GM19438 (cell line): ENCODE measurements around the gene AIFM1.

ENCODE experiments used
- ATAC-seq: cut with Tn5 transposase; IDR thresholded peaks from one replicate; pipeline ENCODE4 v1.9.1; 2021; ENCODE audit warnings: low read depth; ENCODE audit not compliant: unreplicated experiment

AIFM1 gene

DNA sequence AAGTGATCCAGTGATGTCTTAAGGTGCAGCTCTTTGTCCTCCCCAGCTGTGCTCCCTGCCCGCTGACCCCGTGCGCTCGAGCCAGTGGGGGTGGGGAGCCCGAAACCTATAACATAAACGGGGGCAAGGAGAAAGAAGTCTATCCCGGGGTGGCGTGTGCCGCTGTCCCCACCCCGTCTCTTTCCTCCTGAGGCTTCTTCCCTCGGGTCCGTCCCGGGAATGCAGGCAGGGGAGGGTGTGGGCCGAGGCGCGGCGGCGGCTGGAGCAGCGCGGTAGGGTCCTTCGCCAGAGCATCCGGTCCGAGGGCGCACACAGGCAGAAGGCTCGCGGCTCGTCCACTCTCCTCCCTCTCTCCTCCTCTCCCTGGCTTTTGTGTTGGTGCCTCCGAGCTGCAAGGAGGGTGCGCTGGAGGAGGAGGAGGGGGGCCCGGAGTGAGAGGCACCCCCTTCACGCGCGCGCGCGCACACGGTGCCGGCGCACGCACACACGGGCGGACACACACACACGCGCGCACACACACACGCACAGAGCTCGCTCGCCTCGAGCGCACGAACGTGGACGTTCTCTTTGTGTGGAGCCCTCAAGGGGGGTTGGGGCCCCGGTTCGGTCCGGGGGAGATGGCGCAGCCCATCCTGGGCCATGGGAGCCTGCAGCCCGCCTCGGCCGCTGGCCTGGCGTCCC, 5.9 kb upstream of the AIFM1 start, which contains the start of gene RAB33A:
Gene RAB33A, plus strand, starts transcription at position 517 of the 681 bp plus-strand sequence. Its CDS starts 101 bp downstream, at position 618.
- ATAC-seq: peak; percentile 1

DNA sequence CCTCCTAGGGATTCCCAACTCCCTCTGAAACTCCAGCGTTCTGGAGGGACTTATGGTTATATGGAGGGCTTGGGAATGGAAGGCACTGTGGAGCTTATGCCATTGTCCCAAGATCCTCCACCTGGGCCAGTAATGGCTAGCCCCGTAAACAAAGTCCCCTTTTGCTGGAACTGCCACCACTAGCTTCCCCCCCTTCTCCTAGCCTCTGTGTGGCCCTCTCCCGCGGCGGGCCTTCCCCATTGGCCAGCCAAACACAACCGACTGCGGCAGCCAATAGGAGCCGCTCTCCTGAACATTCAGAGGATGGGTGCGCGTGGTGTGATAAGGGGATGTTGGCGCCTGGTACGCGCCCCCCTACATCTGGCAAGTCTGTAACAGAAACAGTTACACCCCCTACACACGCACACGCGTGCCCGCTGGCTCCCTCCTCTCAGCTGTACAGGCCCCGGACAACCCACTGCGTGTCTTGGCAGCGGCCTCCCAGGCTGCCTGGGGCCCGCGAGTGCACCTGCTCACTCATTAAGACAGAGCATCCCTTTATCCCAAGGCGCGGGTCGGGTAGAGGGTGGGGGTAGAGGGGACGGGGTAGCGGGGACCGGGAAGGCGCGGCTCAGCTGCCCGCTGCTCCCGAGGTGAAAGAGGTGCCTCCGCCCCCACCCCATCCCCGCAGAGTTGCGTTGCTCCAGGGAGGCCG, 5.3 kb upstream of the AIFM1 start:
- peak; percentile 64 for ATAC-seq

DNA sequence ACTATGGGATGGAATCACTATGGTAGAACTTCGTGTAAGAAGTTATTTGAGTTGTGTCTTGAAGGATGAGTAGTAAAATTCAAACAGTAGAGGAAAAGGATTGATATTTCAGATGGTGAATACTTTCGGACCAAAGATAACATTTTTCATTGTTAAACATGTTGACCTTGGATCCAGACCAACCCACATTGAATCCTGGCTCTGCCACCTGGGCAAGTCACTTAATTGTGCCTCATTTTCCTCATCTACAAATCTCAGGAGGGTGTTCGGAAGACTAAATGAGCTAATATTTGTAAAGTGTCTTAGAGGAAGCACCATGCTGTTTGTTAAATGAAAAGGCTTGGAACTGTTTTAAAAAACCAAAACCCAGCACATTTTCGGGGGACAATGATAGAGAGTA, 1.4 kb upstream of the AIFM1 start:
- no peak for ATAC-seq

DNA sequence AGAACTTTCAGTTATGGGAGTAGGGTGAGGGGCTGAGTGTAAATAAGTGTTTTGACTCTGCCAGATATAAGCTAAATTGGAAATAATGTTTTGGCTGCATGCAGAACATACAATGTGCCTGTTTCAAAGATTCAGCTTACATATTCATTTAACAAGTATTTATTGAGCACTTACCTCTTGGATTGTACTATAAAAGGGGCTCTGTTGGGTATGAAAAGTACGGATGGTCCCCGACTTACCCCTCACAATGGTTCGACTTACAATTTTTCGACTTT, 799 bp upstream of the AIFM1 start:
- no peak for ATAC-seq

DNA sequence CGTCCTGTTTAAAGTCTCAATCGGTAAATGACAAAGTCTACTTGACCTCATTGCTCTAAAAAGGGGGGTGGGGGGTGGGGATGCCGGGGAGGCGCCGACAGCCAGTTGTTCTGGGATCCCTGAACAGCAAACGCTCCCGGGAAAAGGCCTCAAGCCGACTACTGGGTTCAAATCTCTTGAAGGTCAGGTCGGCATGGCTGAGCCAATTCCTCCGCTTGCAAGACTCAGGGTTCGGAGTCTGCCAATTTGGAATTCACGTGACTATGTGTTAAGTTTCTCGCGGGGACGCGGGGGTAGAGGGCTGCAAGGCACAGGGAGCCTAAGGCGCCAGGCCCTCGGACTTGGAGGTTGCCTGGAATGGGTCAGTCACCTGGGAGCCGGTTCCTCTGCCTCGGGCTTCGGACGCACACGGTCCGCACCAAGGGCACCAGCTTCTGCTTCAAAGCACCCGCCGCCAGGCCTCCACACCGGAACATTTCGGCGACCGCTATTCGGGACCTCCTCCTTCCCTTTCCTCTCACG, 399 bp downstream of the AIFM1 start:
- peak; percentile 39 for ATAC-seq

DNA sequence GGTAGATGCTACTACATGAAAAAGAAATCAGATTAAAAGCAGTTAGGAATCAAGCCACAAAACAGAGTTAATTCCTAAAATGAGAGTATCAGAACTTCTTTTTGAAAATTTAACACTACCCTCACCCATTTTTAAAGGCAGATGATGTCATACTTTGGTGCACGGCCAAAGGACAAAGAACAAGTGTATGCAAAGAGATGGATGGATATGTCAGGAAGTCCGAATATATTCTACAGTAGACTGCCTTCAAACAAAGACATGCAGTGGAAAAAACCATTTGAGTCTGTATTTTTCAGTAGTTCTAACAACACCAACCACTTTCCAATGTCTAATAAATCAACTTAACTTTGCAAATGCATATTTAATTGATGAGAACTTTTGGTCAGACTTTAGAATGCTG, 2.2 kb downstream of the AIFM1 start:
- ATAC-seq: no peak

DNA sequence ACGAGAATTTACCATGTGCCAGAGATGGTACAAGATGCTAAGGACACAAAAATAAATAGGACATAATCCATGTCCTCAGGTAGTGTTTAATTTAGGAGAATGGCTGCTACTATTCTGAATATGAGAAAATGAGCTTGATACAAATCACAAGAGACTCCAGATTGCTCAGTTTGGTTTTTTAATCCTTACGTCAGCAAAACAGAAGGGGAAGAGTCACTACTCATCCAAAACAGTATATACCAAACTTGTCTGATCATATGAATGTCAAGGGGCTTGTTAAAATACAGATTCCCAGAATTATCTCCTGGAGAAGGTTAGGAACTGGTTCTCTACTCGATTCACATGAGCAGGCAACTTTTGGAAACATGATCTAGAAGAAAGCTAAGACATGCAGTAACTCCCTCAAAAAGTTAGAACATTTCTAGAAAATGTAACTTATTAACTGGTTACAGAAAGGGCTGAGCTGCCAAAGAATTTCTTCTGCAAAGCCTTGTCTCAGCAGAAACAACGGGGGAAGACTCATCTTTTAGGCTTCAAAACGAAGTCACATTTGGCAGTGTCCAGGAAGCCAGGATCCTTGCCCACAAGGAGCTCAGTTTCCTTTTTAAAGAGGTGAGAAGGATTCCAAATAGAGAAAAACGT, 3.4 kb downstream of the AIFM1 start:
- ATAC-seq: no peak

DNA sequence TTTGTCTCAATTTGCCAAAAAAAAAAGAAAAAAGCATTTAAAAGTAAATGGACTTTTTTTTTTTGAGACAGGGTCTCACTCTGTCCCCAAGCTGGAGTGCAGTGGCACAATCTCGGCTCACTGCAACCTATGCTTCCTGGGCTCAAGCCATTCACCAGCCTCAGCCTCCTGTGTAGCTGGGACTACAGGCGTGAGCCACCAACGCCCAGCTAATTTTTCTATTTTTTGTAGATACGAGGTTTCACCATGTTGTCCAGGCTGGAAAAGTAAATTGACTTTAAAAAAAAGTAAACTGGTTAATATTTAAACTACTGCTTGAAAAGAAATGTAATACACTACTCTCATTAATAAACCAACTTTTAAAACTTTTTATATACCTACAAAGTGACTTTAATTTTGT, 5.9 kb downstream of the AIFM1 start:
- no peak for ATAC-seq

DNA sequence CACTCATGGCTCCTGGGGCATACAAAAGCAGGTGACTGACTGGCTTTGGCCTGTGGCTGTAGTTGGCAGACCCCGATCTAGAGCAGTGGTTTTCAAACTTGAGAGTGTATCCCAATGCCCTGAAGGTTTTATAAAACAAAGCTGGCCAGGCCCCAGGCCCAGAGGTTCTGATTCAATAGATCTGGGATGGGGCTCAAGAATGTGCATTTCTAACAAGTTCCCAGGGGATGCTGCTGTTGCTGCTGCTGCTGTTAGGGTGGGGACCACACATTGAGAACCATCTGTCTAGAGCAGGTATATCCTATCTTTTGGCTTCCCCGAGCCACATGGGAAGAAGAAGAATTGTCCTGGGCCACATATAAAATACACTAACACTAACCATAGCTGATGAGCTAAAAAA, 7.3 kb downstream of the AIFM1 start:
- no peak for ATAC-seq

DNA sequence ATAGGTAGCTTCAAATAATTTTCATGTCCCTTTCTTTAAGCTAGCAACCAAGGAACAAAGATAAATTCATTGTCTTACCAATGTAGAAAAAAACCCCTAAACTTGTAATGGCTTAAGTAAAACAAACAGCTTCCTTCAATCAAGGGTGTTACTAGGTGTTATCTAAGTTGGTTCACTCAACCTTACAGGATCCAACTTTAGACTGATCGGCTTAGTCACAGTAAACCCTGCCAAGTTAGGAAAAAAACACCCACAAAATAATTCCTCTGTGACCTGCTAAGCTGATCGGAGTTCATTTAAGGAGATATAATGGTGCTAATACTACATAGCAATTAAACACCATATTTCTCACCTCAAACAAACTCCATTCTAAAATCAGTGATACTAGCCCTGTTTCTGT, 10.1 kb downstream of the AIFM1 start:
- ATAC-seq: no peak

DNA sequence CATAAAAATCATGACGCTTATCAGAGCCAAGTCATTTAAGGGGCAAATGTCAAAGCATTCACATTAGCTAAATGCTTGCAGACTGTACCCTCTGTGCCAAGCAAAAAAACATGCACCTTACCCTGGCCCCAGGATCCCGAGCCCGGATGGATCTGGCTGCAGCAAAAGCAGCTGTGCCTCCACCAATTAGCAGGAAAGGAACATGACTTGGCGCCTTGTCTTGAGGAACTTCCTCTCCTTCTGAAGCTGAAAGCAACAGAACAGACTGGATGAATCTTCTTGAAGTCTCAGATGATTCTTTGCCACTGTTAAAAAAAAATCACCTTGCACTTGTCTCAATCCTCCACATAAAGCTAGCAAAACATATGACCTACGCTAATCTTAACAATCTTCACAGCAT, 18.0 kb downstream of the AIFM1 start:
- no peak for ATAC-seq

DNA sequence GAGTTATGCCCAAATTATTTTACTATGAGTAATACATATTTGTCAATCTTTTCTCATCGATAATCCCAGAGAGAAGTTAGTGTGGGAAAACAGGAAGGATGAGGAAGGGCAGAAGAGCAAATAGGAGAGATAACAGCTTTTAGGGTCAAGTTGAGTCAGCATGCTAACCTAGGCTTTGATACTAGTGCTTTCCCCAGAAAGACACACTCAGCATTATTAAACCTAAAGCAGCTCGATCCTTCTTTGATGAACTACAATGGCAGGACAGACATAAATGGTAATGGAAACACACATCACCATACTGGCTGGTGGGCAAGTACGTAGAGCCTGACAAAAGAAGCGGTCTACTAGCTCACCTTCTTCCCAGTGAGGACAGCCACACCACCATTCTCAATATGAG, 20.5 kb downstream of the AIFM1 start:
- no peak for ATAC-seq

DNA sequence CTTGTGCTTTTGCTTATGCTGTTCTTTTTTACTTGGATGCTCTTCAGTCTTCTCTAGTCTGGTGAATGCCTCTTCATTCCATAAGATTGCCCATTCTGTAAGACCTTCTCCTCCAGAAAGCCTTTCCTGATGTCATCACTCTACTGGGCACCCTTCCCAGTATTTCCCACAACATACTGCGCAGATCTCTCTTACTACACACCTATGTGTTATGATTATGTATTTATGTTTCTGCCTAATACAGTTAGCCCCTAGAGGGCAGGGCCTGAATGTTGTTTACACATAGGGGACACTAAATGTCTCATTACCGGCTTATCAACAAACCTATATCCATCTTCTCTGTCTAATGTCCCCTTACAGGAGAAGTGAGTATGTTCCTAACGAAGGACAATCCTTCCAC, 21.1 kb downstream of the AIFM1 start:
- ATAC-seq: no peak

DNA sequence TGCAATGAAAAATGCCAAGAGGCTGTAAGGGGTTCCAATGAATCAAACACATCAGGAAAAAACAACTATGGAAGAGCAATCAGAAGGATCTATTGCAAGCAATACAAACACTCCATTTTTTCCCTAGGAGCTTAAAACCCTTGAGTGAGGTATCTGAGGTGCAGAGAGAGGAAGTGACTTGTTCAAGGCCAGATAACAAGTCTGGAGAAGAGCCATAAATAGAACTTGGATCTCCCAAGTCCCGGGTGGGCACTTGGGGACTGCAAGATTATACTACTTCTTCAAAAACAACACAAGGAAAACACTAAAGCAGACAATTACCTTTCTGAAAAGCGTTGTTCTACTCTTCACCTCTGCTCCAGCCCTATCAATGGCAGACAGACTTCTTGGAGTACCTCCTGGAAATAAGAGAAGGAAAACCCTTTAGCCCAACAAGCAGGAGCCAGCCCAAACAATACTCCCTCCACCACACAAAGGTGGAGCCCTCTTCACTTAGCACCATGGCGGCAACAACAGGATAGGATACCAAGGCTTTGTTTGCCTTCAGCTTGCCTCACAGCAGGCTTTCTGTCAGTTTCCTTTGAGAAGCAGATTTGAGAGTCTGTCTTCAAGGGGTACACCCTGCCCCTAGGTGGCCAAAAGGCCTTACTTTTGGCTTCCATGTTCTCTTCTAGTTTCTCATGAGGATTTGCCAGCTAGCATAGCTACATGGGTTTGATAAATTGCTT, 26.0 kb downstream of the AIFM1 start:
- ATAC-seq: no peak

DNA sequence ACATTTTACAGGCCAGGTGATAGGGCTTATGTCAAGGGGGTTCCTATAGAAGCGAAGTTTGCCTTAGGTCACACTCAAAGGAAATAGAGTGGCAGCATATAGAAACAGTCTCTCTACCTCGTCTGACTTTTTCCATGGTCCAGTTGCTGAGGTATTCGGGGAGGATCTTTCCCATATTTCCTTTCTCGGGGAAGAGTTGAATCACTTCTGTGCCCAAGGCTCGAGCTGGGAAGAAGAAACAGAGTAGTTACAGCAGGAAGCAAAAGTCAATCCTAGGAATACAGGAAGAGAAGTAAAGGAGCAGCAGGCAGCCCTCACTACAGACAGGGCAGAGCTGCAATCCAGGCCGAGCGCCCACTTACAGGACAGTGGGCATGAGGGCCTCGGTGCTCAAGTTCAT, 28.7 kb downstream of the AIFM1 start:
- ATAC-seq: no peak

DNA sequence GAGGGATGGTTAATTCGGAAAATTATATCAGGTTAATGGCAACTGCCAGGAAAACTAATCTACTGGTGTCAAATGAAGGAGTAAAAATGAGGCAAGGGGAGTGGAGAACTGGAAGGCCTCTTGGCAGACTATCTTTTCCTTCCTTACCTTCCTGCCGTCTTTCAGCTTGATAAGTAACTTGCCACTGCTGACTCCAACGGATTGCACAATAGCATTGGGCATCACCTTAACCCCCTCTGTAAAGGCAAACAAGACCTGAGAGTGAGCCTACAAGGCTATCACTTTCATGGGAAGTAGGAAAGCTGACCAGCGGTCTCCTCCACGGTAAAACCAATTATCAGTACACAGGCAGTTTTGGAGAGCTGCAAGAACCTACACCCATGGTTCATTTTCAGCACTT, 29.1 kb downstream of the AIFM1 start:
- no peak for ATAC-seq

DNA sequence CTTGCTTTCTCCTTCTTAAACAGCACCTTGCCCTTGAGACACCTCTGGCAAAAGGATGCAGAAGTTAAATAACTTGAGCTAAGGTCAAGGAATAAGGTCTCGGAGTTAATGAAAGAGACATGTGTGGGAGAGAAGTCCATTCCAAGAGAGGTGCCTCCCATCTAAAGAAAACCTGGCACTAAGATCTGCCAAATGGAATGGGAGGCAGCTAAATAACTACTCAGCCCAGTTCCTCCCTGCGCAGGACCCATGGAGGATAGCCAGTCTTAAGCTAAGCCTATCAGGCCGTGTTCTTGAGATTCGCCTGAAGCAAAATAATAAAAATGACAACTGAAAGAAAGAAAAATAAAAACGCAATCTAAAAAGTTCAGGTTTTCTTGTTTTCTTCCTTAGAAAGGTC, 34.7 kb downstream of the AIFM1 start:
- ATAC-seq: no peak

DNA sequence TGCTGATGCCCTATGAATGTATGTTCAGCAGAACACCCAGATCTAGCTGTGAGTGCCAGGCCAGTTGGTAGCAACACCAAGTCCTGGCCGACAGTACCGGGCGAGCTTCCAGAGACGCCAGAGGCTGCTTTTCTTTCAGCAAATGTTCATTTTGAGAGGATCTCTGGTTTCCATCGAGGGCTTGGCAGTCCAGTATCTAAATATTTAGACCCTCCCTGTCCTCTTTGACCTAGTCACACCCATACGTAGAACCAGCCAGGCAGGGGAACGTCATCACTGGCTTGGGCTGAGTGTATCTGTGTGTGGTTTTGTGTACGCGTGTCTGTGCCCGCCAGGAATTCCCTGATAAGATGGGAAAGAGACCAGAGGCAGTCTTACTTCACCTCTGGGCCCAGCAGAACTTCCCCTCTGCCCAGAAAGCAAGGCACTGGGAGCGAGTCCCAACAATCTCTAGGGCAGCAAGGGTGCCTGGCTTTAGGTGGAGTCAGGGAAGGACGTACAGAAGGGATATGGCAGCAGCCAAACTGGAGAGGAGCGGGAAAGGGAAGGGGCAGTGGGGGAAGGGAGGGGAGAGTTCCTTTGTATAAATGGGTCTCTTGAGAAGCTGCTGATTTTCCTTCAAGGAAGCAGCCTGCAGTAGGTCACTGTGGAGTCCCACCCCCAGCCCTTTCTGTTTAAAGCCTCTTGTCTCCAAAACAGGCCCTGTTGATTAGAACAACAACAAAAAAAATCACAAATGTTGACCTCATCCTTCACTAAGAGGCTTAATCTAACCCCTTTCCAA, 40.4 kb downstream of the AIFM1 start:
- ATAC-seq: no peak

DNA sequence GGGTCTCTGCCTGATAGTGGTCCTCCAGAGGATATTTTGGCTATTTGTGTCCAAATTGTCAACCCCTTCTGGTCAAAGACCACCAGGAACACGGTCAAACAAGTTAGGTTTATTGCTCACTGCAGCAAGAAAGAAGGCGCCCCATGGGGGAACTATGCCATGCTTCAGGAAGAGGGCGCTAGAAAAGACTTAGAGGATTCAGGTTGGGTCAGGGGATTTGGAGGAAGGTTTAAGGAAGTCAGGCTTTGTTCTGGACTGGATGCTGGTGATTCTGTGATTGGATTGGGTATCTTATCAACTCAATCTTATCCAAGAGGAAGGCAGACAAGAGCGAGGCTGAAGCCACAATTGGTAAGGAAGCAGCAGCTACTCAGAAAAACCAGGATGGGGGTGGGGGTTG, 41.1 kb downstream of the AIFM1 start:
- no peak for ATAC-seq

DNA sequence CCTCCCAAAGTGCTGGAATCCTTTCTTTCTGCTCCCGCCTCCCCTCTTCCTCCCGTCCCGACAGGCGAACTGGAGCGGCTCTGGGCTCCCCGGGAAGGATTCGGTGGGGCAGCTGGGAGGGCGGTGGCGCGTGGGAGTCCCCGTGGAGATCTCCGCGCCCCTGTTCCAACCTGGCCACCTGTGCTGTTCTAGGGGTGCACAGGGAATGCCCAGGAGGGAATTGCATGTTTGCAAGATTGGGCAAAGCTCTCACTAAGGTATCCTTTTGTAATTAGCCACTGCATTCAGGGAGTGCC, 44.2 kb downstream of the AIFM1 start:
- no peak for ATAC-seq
